Measurements from ENCODE around the gene ADAMTS5.
A peak's percentile ranks its signal among the peaks of the same experiment; 100 is the strongest.

ADAMTS5 gene

GRCh38 chr21:26946744-26947446, 20.0 kb downstream of the ADAMTS5 start:
- DNase-seq: no peak

- DNase-seq: no peak
Observed at GRCh38 chr21:26945916-26946675, 20.8 kb downstream of the ADAMTS5 start.

- DNase-seq: no peak
Observed at GRCh38 chr21:26943921-26944320, 23.0 kb downstream of the ADAMTS5 start.

- DNase-seq: no peak
Observed at GRCh38 chr21:26941421-26941820, 25.5 kb downstream of the ADAMTS5 start.

DNA sequence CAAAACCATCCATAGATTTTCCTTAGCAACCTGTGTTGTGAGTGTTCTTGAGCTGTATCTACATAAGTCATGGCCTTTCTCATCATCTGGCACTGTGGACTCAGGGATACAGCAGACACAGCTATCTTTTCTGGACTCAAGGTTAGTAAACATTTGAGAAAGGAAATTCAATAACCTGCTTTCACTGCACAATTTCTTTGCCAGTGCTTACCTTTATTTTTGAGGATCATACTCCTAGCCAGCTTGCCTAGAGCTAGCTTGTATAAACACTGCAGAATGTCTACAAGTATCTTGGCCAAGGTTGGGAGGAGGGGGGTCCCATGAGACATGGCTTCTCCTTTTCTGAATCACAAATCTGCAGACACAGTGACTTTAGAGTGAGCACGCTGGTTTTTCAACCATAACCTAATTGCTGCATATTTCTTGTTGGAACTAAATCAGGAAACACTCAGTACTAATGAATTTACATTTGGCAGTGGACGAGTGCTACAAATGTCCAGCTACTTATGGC, 27.2 kb downstream of the ADAMTS5 start:
- peak; percentile 90 for DNase-seq

DNA sequence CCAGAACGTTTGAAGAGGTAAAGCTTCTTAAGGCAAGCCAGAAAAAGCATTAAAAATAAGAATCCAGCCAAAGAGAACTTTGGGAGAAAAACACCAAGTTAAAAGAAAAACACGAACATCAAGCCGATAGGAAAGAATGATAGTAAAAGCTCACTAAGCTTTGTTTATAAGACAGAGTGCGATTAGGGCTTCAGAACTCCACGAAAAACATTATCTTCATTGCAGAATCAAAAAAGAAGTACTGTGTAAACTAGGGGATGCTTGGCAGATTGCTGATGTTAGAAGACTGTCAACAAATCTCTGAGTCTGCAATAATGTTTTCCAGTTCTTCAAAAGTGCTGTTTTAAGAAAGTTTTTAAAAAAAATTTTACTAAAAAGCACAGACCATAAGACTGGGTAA, 30.2 kb downstream of the ADAMTS5 start:
- DNase-seq: no peak

DNA sequence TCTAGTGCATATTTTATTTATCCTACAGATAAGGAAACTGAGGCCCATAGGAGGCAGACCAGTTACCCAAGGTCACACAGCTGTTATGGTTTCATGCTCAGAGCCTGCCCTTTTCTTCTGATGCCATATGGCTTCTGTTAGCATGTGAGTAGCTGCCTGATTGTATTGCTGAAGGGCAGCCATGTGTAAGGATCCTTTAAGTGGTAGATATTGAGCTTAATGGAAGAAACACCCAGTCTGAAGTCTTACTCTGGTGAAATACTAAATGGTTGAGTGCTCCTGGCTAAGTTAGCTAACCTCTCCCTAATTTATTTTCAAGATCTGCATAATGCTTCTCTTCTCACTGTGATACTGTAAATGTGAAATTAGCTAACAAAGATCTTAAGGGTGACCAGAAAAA, 30.9 kb downstream of the ADAMTS5 start:
- DNase-seq: peak; percentile 77

DNA sequence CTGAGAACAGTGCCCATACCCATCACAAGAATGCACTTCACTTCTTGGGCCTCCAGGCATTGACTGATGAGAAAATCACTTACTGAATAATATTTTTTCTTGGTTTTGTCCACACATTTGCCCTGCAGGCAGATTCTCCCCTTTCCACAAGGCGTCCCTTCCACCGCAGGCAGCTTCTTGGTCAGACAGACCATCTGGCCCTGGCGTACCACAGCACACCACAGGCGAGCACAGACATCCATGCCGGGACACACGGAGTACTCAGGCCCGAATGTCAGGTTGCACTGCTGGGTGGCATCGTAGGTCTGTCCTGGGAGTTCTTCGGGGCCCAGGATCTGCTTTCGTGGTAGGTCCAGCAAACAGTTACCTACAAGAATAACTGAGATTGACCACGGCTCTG, 32.5 kb downstream of the ADAMTS5 start:
- DNase-seq: no peak

DNA sequence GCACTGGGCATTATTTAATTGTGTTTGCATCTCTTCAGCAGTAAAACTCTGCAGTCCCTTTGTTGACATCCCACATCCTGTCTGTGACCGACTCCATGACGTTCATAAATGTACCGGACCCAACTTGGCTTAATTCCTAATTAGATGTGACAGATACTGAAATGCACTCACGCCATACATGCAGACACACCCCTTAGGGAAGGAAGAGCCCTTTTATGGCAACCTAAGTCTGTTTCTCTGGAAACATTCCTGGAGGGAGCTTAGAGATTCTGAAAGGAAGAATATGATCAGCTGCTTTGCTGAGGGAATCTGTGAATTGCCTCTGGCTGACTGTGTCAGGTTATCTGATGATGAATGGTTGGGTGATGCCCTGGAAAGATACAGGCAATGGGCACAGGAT, 33.4 kb downstream of the ADAMTS5 start:
- DNase-seq: no peak

DNA sequence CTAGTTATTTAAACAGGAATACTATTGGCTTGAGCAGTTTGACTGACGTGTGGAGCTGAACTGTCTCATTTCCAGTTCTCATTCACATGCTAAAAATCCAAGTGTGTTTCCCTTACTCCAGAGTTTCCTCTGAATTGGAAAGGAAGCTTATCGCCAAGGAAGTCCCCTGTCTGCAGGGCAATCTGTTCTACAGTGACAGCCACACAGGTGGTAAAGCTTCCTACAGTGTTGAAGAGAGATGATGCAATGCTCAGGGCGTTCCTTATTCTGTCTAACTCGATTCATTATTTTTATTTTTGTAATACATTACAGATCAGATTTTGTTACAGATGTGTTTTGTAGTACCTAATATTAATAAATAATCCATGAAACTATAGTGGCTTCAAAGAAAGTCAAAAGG, 41.3 kb downstream of the ADAMTS5 start:
- DNase-seq: no peak

- no peak for DNase-seq
Observed at GRCh38 chr21:26925122-26925521, 41.8 kb downstream of the ADAMTS5 start.

DNA sequence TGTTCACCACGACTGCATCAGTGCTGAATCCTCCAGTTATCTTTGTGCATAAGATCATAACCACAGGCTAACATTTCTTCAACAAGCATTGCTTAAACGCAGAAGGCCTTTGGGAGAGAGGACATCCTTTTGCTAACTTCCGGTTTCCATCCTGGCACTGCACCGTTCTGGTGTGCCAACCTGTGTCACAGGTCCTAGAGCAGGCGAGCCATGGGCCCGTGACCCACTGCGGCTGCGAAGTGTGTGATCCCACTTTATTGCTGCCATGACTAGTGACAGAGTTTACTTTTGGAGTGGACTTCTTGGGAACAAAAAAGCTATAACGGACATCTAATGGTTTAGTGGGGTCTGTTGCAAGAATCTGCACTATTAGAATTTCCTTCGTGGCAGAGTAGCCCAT, 42.9 kb downstream of the ADAMTS5 start:
- DNase-seq: no peak

DNA sequence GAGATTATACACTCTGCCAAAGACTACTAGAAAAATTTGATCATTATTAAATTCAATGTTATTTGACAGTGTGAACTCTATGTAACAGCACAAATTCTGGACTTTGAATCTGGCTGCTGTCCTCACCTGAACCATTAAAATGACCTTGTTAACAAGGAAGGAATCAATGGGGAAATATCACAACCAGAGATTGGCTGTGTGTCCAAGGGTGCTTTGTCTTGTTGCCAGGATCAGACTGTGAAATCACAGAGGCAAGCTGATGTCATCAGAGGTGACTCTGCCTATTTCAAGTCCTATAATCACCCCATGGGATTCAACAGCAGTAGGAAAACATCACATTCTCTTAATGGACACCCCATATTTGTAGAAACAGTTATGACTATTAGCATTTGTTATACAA, 46.8 kb downstream of the ADAMTS5 start:
- DNase-seq: no peak

DNA sequence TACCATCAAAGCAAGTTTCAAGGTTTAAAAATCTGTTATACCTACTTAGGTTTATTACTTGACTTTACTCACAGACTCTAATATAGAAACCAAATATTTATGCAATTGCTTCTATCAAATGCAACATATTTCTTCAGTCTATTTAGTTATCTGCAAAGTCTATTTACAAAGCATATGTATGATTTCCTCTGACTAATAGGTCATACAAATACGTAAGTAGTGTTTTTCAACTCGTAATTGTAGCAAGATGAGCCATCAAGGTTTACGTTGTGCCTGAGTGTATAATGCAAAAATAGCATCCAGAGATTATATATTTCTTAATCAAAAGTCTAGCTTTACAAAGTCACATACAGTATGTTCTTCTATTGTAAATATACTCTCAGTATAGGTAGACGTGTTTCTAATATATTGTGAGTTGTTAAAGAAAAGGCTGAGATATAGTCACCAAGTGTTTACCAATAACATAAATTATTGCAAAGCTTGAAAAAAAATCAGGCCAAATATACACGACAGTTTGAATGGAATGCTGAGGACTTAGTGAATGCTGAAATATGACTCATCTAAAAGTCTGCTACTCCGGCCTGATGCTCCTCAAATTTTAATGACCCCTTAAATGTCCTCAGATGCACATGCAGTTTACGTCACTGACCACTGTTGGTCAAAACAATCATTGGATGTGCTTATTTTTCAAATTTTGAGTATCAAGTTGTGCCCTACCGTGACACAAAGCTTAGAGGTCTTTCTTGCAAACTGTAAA, 48.4 kb downstream of the ADAMTS5 start:
- no peak for DNase-seq

- no peak for DNase-seq
Observed at GRCh38 chr21:26916799-26917198, 50.1 kb downstream of the ADAMTS5 start.

DNA sequence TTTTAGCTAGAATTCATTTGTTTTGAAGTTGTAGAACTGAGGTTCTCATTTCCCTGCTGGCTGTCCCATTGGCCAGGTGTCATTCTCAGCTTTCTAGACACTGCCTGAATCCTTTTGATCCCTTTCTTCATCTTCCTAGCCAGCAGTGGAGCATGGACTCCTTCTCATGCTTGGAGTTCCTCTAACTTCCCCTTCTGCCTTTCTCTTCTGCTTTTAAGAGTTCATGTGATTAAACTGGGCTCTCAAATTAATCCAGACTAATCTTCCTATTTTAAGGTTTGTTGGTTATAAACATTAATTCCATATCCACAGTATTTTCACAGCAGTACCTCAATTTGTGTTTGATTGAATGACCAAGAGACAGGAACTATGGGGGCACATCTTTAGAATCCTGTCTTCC, 52.3 kb downstream of the ADAMTS5 start:
- no peak for DNase-seq

GRCh38 chr21:26912466-26912865, 54.4 kb downstream of the ADAMTS5 start:
- DNase-seq: no peak

- DNase-seq: no peak
Observed at GRCh38 chr21:26909972-26910371, 56.9 kb downstream of the ADAMTS5 start.

- DNase-seq: no peak
Observed at GRCh38 chr21:26900980-26901379, 65.9 kb downstream of the ADAMTS5 start.

DNA sequence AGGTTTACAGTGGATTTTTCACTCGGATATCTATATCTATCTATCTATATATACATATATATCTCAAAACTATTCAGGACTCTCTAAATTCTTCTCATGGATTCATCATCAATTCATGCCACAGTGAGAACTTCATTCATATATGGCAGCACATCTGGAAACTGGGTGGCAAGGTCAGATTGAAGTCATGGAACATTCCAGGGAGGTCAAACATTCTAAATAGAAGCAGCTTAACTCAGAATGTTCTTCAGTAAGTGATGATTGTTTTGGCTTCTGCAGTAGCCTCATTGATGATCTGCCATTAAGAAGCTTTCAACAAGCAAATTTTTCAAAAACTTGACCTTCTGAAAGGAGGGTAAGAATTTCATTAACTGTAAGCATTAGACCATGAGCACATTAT, 74.7 kb downstream of the ADAMTS5 start:
- no peak for DNase-seq

DNA sequence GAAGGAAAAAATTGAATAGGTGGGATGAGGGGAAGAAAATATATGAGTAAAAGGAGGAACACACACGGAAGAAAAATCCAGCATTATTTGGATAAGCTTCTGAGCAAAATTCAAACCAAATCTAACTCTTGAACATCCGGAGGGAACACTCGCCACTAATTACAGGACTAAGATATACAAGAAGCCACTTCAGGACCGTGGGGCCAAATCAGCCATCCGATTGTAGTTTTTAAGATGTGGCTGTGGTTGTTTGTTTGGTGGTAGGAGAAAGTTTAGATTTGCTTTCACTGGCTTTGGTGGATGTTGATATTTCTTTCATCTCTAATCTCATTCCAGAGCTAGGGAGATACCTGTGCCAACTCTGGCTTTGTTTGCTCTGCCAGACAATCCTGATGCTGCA, 78.0 kb downstream of the ADAMTS5 start:
- DNase-seq: no peak

GRCh38 chr21:26888256-26888655, 78.6 kb downstream of the ADAMTS5 start:
- no peak for DNase-seq

DNA sequence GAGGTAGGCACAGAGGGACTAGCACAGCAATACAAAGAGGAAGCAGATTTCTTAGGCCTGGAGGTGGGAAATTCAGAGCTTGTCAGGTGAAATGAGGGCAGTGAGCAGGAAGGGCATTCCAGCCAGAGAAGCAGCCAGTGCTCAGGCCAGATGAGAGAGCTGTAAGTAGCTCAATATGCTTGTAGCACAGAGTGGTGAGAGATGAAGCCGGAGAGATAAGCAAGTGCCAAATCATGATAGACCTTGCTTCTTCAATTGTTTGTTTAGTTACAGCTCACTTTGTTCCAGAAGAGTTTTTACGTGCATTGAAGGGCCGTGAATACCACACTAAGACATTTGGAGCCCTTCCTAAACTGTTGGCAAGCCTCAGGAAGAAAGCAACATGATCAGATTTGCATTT, 79.6 kb downstream of the ADAMTS5 start:
- DNase-seq: no peak

- no peak for DNase-seq
Observed at GRCh38 chr21:26884436-26884835, 82.5 kb downstream of the ADAMTS5 start.
